ENCODE results near the gene GLS.
"Not testable (repeated sequence)": the region's sequence is repeated elsewhere in the genome, so short reads cannot be mapped to it uniquely, and the experiment has no call there.

GLS gene

DNA sequence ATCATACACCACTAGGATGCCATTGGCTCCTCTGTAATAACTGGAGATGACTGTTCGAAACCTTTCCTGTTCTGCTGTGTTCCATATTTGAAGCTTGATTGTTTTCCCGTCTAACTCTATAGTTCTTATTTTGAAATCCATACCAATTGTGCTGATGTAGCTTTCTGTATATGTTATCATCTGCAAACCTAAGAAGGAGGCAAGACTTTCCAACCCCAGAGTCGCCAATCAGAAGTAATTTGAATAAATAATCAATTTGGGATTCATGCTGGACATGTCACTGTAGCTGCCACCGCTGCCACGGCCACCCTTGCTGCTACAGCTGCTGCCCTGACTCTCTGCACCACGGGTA lies 112.6 kb downstream of the GLS start:
- DNase-seq (ENCODE audit: low spot score): no peak

GRCh38 chr2:190994148-190994547 lies 113.5 kb downstream of the GLS start:
- no peak for DNase-seq (ENCODE audit: low spot score)

DNA sequence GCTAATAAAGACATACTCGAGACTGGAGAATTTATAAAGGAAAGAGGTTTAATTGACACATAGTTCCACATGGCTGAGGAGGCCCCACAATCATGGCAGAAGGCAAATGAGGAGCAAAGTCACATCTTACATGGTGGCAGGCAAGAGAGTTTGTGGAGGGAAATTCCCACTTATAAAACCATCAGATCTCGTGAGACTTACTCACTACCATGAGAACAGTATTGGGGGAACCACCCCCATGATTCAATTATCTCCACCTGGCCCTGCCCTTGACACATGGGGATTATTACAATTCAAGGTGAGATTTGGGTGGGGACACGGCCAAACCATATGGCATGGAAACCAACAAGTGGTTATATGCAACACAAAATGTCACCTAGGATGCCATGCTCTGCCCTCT lies 114.7 kb downstream of the GLS start:
- DNase-seq (ENCODE audit: low spot score): not testable (repeated sequence)

DNA sequence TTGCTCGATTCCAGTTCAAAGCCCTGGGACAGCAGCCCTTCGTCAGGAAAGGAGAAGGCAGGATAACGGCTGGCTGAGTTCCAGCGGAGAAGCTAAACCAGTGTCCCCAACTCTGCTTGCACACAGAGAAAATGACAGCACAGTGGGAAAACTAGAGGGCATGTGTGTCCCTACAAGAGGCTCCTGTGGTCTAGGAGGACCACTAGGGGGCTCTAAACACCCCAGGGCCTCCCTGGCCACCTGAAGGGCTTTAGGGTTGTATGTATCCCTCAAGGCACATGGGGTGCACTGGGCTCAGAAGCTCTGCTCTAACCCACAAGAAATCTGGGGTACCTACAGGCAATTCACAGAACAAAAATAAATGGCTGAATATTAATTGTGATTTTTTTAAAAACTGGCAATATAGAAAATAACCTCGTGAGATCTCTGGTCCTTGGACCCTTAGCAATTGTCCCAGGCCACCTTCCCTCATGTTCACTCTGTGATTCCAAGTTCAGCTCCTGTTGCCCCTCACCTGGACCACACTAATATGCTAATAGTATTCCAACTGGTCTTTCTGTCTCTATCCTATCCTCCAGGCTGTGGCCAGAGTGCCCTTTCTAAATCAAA lies 115.8 kb downstream of the GLS start:
- DNase-seq (ENCODE audit: low spot score): no peak

GRCh38 chr2:190996947-190997346 lies 116.3 kb downstream of the GLS start:
- no peak for DNase-seq (ENCODE audit: low spot score)

GRCh38 chr2:190997526-190998113 lies 117.0 kb downstream of the GLS start:
- no peak for DNase-seq (ENCODE audit: low spot score)

DNA sequence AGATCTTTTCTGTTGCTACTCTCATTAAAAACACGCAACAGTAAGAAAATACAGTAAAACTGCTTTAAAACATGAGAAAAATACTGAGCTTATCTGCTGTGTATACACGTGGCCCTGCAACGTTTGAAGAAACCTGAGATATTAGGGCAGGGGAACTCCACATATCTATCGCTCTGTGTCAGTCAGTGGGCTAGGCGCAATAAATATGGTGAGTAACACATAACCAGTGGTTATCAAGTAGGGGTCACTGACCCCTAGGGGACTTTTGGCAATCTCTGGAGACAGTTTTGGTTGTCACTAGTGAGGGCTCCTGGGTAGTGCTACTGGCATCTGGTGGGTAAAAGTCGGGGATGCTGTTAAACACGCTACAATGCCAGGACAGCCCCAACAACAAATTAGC lies 118.4 kb downstream of the GLS start:
- no peak for DNase-seq (ENCODE audit: low spot score)

DNA sequence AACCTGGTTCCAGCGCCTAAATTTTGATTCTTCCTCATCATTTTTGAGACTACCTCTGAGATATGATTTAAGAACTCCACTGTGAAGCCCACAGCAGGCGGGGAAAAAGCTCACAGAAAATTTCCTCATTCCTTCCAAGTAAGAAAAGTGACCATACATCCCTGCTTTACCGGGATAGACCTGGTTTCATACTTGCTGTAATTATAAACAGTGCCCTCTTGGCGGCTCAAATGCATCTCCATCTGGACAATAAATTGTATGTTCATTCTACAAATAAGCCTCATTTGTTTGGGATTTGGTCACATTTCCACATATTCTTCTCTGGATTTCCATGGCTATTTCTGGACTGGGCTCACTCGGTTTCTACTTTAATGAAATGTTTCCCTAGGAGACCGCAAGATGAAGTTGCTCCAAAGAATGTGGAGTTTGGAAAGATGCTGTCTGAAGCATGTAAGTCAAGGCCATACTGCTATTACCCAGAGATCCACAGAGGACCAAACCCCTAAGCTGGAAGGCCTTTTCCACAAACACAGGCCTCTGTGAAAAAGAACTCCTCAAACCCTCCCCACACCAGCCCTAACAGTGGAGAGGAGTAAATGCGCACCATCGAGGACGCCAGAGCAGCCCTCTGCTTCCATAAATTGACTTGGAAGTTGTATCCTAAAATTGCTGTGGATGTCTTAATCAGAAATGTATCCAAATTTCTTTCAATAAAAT lies 119.5 kb downstream of the GLS start:
- DNase-seq (ENCODE audit: low spot score): no peak

- DNase-seq (ENCODE audit: low spot score): no peak
Measured at GRCh38 chr2:191001032-191001431, 120.4 kb downstream of the GLS start.

GRCh38 chr2:191001624-191002023 lies 121.0 kb downstream of the GLS start:
- DNase-seq (ENCODE audit: low spot score): no peak

DNA sequence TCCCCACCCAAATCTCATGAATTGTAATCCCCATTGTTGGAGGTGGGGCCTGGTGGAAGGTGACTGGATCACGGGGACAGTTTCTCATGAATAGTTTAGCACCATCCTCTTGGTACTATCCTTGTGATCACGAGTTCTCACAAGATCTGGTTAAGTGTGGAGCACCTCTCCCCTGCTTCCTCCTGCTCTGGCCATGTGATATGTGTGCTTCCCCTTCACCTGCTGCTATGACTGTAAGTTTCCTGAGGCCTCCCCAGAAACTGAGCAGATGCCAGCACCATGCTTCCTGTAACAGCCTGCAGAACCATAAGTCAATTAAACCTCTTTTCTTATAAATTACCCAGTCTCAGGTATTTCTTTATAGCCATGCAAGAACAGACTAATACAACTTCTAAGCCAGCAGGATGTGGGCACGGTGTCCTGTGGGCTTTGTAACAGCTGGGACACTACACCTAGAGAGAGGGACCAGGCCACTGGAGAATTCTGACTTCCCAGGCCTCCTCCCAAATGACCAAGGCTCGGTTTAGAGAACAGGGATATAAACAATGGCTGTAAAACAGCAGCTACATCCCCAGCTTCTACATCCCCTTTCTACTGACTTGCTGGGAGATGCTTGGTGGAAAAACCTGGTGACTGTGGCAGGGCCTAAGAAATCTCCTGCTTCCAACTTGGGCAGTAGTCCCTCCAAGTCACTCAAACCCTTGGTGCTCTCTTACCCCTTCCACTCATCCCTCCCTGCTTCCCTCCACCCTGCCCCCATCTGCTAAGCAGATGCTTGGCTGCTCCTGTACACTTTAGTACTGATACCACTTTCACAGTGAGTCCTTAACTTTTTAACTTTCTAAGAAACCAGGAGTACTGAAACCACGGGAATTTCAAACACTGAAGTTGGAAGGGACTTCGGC lies 123.0 kb downstream of the GLS start:
- DNase-seq (ENCODE audit: low spot score): no peak

- no peak for DNase-seq (ENCODE audit: low spot score)
Measured at GRCh38 chr2:191006297-191006696, 125.7 kb downstream of the GLS start.

- DNase-seq (ENCODE audit: low spot score): no peak
Measured at GRCh38 chr2:191006997-191007783, 126.6 kb downstream of the GLS start.

- no peak for DNase-seq (ENCODE audit: low spot score)
Measured at GRCh38 chr2:191008286-191008685, 127.7 kb downstream of the GLS start.

GRCh38 chr2:191009541-191010374 lies 129.1 kb downstream of the GLS start:
- no peak for DNase-seq (ENCODE audit: low spot score)

- no peak for DNase-seq (ENCODE audit: low spot score)
Measured at GRCh38 chr2:191010887-191011885, 130.6 kb downstream of the GLS start.

DNA sequence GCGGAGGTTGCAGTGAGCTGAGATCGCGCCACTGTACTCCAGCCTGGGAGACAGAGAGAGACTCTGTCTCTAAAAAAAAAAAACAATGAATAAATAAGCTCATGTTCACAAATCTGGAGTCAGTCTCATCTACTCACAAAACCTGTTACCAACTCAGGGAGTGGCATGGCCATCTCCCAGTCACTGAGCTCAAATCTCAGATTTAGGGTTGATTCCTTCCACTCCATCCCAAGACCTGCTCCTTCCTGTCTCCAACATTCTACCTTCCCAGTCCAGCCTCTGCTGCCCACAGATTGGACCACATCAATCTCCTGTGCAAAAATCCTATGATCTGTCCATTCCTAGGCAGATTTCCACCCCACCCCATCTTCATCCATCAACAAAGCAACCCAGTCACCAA lies 131.7 kb downstream of the GLS start:
- DNase-seq (ENCODE audit: low spot score): no peak

- DNase-seq (ENCODE audit: low spot score): no peak
Measured at GRCh38 chr2:191012845-191013681, 132.4 kb downstream of the GLS start.

- peak; percentile 63 for DNase-seq (ENCODE audit: low spot score)
Measured at GRCh38 chr2:191013682-191013931, 133.0 kb downstream of the GLS start.

Data from pons (tissue), 1 donor.